ENCODE data around the gene RETREG1. TPM values are rescaled to one million over a fixed set of nuclear protein-coding genes. Genes with fewer than 3 reads are reported as not detected.

The RETREG1 gene
- total and polyA plus RNA-seq, 2 experiments from 2014 or later, result 2.3 to 3.6 TPM

DNA sequence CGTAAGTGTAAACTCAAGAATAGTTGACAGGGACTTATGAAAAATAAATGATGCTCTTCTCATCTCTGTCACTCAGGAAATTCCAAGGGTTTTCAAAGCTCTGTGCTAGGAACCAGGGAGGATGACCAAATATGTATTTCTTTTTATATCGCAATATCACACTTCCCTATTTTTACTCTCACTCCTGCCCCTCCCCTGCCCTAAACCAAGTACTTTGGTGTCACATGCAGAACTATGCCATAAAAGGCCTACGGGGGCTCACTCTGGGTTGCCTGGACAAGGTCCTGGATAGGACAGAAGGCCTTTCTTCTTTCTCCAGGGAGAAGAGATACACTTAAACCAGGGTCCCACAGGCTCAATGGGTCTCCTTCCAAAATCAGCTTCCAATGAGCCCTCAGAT, 8.3 kb upstream of the RETREG1 start (continued):
- TF ChIP-seq, protein P1, sequence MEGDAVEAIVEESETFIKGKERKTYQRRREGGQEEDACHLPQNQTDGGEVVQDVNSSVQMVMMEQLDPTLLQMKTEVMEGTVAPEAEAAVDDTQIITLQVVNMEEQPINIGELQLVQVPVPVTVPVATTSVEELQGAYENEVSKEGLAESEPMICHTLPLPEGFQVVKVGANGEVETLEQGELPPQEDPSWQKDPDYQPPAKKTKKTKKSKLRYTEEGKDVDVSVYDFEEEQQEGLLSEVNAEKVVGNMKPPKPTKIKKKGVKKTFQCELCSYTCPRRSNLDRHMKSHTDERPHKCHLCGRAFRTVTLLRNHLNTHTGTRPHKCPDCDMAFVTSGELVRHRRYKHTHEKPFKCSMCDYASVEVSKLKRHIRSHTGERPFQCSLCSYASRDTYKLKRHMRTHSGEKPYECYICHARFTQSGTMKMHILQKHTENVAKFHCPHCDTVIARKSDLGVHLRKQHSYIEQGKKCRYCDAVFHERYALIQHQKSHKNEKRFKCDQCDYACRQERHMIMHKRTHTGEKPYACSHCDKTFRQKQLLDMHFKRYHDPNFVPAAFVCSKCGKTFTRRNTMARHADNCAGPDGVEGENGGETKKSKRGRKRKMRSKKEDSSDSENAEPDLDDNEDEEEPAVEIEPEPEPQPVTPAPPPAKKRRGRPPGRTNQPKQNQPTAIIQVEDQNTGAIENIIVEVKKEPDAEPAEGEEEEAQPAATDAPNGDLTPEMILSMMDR (conservative IDR thresholded peaks at IDR 0.05; ENCODE audit: low read depth in 2 of 2), result no peak
- TF ChIP-seq, protein P2, sequence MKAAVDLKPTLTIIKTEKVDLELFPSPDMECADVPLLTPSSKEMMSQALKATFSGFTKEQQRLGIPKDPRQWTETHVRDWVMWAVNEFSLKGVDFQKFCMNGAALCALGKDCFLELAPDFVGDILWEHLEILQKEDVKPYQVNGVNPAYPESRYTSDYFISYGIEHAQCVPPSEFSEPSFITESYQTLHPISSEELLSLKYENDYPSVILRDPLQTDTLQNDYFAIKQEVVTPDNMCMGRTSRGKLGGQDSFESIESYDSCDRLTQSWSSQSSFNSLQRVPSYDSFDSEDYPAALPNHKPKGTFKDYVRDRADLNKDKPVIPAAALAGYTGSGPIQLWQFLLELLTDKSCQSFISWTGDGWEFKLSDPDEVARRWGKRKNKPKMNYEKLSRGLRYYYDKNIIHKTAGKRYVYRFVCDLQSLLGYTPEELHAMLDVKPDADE (IDR thresholded peaks at IDR 0.05), result no peak

GRCh38 chr5:16619136-16619535, 2.3 kb upstream of the RETREG1 start:
- Histone ChIP-seq H2AFZ (no peak overlapping the region), H3K79me2 (replicated peaks; ENCODE audit: insufficient read depth) (no peaks in the 10 kb centered on the region), H3K9me2 (ENCODE audit: insufficient read depth) (no peaks in the 10 kb centered on the region), H3K4me2 (peak overlapping the region; percentile 95; the same call in 1 of the 2 replicates), H3K4me3 (no peak overlapping the region), H3F3A (replicated peaks; ENCODE audit: low read depth) (peaks cover 7% of the 10 kb centered on the region), H4K20me1 (replicated peaks; ENCODE audit: insufficient read depth) (no peaks in the 10 kb centered on the region), H3K4me1 (ENCODE audit: insufficient read depth) (peaks cover 28% of the 10 kb centered on the region), H3K27ac (ENCODE audit: low read depth) (no peak overlapping the region), H3K27me3 (ENCODE audit: insufficient read depth) (peaks cover 53% of the 10 kb centered on the region), H3K36me3 (ENCODE audit: insufficient read depth) (no peaks in the 10 kb centered on the region)
- DNase-seq (ENCODE audit: low spot score) (no peak), ATAC-seq (no peak)
- H3K27me3 Mint-ChIP-seq (ENCODE audit: insufficient read depth, low read depth, poor library complexity), result peaks cover 16% of the 10 kb centered on the region
- peaks cover 9% of the 10 kb centered on the region for H3K4me1 Mint-ChIP-seq
- no peaks in the 10 kb centered on the region; the same call in 2 of the 3 replicates for H3K36me3 Mint-ChIP-seq (ENCODE audit: low read depth)
- H3K27ac Mint-ChIP-seq, result no peak overlapping the region
- H3K9me3 Mint-ChIP-seq, result no peaks in the 10 kb centered on the region; the same call in 2 of the 3 replicates
- TF ChIP-seq EZH2 (IDR thresholded peaks at IDR 0.05; ENCODE audit: low read depth, unreplicated experiment) (no peak), EZH2phosphoT487 (IDR thresholded peaks at IDR 0.05; ENCODE audit: unreplicated experiment) (no peak), STAT1 (IDR thresholded peaks at IDR 0.05; ENCODE audit: unreplicated experiment) (no peak)
- TF ChIP-seq, protein P1 (conservative IDR thresholded peaks at IDR 0.05; ENCODE audit: low read depth in 2 of 2), result no peak
- H3K4me3 Mint-ChIP-seq, result no peak overlapping the region

GRCh38 chr5:16618138-16618897, 1.5 kb upstream of the RETREG1 start:
- peak overlapping the region; percentile 82 for H3K4me3 ChIP-seq
- H3K27me3 Mint-ChIP-seq (ENCODE audit: insufficient read depth, low read depth, poor library complexity), result peaks cover 16% of the 10 kb centered on the region
- no peaks in the 10 kb centered on the region for H4K20me1 ChIP-seq (replicated peaks; ENCODE audit: insufficient read depth)
- peaks cover 57% of the 10 kb centered on the region for H3K27me3 ChIP-seq (ENCODE audit: insufficient read depth)
- no peak overlapping the region for H2AFZ ChIP-seq
- ATAC-seq (peak; percentile 6; the same call in 1 of the 3 replicates), DNase-seq (ENCODE audit: low spot score) (peak; percentile 7)
- no peaks in the 10 kb centered on the region for H3K36me3 ChIP-seq (ENCODE audit: insufficient read depth)
- H3K27ac Mint-ChIP-seq, result no peak overlapping the region
- peaks cover 7% of the 10 kb centered on the region for H3F3A ChIP-seq (replicated peaks; ENCODE audit: low read depth)
- TF ChIP-seq REST (IDR thresholded peaks at IDR 0.05; ENCODE audit: unreplicated experiment) (no peak), NANOG (IDR thresholded peaks at IDR 0.05; ENCODE audit: borderline replicate concordance) (no peak), EZH2 (IDR thresholded peaks at IDR 0.05; ENCODE audit: low read depth, unreplicated experiment) (no peak), JUNB (IDR thresholded peaks at IDR 0.05; ENCODE audit: unreplicated experiment) (no peak), POLR2AphosphoS5 (IDR thresholded peaks at IDR 0.05; ENCODE audit: low read depth) (no peak), ZNF331 (CRISPR knock-in tag; IDR thresholded peaks at IDR 0.05; ENCODE audit: low read depth) (no peak)
- TF ChIP-seq, protein P2 (IDR thresholded peaks at IDR 0.05), result no peak
- H3K79me2 ChIP-seq (replicated peaks; ENCODE audit: insufficient read depth), result no peaks in the 10 kb centered on the region
- no peaks in the 10 kb centered on the region; the same call in 2 of the 3 replicates for H3K36me3 Mint-ChIP-seq (ENCODE audit: low read depth)
- no peak overlapping the region for H3K4me3 Mint-ChIP-seq
- H3K4me1 Mint-ChIP-seq, result peaks cover 9% of the 10 kb centered on the region
- peak overlapping the region; percentile 95 for H3K4me2 ChIP-seq
- H3K27ac ChIP-seq (ENCODE audit: low read depth), result no peak overlapping the region
- no peaks in the 10 kb centered on the region for H3K9me2 ChIP-seq (ENCODE audit: insufficient read depth)
- peaks cover 28% of the 10 kb centered on the region for H3K4me1 ChIP-seq (ENCODE audit: insufficient read depth)
- H3K9me3 Mint-ChIP-seq, result no peaks in the 10 kb centered on the region; the same call in 2 of the 3 replicates

Data from GM23338 (cell line).